T1000 (cell line): Measurements from ENCODE around the gene ZNF679.

Experiments used
- DNase-seq: peaks from one replicate; lab custom pipeline; 2025; ENCODE audit warnings: mixed read lengths; lab: John Stamatoyannopoulos, UW

The ZNF679 gene

DNA sequence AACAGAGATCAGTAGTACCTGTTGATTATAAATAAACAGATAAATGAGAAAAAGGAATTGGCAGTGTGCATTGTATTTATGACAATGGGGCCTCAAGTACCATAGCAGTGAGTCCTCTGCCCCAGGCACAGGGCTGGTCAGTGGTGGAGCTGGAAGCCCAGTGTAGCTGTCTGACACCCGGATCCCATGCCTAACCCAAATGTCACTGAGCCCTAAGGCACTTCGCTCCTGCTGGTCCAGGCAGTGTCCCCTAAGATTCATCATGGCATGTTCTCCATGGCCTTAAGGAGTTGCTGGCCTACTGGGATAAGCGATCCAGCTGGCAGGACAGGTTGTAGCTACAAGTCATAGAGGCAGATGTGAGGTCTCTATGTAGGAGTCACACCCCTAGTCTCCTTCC is 82.2 kb downstream of the ZNF679 start:
- no peak for DNase-seq

DNA sequence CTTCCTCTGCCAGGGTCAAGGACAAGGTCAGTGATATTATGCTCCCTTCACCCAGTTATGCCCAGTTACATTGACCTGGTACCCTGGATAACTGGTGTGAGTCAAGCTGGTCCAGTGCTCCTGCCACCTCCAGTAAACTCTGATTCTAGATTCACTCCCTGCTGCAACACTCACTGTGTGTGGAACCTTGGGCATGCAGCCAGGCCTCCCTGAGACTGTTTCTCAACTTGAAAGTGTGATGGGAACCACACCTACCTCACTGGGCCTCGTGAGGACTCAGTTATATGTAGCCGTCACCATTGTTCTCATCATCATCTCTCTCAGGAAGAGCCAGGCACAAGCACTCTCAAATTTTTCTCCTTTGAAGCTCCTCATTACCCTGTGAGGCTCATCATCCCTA is 84.6 kb downstream of the ZNF679 start:
- DNase-seq = no peak

DNA sequence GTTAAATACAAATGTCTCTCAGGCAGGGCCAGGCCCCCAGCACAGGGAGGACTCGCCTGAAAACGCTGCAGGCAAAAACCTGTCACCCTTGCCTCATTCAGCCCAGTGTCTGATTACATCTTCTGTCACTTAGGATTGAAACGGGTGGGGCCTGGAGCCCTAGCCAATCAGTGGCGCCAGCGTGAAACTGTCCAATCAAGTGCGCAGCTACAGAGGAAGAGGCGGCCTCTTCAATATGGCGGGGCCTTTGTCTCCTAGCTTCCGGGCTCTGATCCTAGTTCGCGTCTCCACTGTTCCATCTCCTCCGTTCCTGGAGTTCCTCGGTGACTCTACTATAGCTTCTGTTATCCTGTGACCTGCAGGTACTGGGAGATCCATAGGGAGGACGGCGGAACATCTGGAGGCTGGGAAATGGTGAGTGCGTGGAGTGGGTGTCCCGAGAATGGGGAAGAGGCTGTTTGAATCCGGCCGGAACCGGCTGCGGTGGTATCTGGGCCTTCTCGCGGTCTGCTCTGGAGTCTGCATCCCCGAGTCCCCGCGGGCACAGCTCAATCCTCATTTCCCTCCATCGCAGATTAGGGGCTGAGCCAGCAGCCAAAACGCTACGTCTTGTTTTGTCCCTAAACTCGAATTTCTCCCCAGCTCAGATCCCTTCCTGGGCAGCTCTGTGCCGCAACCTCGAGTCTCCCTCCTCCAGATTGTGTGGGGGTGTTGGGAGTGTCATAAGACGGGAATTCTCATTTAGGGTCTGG is 85.6 kb downstream of the ZNF679 start, which contains the start of gene ZNF736:
TSS of gene ZNF736 (plus strand) at position 222 of the 752 bp plus-strand sequence. CDS start at position 412, 190 bp downstream.
- DNase-seq = peak; percentile 92

- no peak for DNase-seq
Measured at GRCh38 chr7:64314566-64314965, 86.3 kb downstream of the ZNF679 start.

GRCh38 chr7:64316031-64316742 is 87.9 kb downstream of the ZNF679 start:
- DNase-seq = peak; percentile 16
